GM21723 (cell line): Measurements from ENCODE around the gene BACH2.

Source experiments
- ATAC-seq: cut with Tn5 transposase; IDR thresholded peaks from one replicate; pipeline ENCODE4 v1.9.1; 2021; ENCODE audit warnings: mild to moderate bottlenecking, moderate library complexity; ENCODE audit not compliant: unreplicated experiment

The BACH2 gene

DNA sequence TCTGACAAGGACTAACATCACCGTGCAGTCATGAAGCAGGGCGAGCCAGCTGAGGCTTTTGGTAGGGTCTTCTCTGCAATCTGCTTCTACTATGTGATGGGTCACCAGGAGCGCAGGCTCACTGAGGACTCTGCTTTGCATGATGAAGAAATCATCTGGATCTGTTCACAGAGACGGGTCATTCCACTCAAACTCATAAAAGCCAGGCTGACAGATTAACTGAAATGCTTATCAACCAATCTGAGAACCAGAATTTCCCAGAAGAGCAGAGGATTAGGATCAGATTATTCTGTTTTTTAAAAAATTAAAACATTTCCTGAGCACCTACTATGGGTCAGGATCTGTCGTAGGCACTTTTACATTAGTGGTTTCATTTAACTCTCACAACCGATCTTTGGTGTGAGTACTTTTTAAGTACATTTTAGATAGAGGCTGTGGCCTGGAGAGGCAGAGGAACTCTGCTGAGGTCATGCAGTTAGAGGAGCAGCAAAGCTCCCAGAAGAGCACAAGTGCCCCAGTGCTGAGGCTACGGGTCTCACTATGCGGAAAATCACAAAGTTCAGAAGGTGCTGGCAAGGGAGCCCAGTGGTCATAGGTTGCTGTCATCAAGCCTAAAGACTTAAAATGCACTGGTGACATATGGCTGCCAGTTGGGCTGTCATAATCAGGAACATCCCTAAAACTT lies 109.1 kb downstream of the BACH2 start:
- ATAC-seq = no peak

DNA sequence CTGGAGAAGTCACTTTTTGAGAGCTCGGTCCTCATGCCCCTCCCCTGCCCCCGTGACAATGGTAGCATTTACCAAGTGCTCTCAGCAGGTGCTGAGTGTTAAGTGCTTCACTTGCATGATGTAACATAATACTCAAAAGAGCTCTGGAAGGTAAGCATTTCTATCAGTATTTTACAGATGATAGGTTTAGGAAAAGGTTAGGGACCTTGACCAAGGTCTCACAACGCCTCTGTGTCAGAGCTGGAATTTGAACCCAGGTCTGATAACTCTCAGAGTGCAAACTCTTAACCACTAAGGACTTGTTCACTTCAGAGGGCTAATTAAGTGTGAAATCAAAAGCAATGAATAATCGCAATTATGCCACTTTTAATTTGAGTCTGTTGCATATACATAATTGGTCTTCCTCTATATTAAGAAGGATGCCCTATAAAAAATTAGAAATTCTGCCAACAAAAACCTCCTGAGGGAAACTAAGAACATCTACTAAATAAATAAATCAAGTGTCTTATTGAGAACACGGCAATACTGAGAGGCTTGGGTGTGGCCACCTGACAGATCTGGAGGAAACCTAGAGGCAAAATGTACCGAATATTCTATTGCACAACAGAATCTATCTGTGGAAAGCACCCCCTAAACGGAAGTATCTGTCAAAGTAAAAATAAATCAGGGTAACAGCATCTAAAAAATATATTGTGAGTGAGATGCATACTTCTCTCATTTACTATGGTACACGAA lies 109.8 kb downstream of the BACH2 start:
- ATAC-seq = no peak

DNA sequence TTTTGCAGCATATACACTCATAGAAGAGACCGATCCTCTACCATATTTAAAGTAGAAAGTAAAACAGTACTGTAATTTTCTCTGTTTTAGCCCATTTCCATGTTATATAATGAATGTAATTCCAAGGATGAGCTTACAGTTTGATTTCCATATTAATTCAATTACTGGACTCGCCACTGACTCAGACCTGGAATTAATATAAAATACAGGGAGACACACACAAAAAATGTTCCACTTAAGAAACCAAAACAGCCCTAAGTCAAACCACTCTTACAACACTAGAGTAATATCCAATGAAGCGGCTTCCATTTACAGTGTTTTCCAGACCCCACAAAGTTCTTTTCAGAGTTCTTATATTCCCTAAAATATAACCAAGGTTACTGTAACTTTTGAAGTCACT lies 110.6 kb downstream of the BACH2 start:
- no peak for ATAC-seq

DNA sequence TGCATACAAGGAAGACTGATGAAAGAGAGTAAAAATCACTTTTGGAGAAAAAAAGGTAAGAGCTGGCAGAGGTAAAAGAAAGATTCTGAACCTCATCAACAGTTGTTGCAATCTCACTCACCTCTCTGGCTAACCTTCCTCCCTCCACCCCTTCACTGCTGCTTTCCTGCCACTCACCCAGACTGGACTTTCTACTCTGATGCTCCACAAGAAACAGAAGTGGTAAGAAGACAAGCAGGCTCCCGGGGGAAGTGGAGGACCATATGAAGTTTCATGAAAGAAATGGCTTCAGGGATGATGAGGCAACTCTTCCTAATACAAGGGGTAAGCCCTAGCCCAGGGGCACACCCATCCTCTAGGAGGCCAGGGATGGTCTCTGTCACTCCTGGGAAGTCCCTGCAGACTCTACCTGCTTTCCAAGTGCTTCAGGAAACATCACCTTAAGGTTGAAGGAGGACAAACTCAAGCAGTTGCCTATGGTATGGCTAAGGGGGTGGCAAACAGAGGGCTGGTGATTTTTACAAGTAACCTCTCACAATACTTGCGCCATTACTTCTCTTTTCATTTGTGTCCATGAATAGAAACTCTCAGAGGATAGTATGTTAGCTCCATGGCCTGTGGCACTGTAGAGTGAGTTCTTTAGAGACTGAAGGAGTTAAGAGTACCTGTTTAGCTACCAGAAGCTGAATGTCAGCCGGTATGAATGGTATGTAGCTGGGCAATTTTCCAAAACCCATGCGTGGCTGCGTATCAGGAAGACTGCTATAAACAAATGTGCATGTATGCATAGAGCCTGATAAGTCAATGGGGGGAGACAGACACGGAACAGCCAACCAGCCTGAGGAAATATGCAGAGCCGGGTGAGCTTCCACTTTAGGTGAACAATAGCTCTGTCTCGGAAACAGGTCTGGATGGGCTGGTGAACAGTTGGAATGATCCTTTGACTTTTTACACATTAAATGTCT lies 112.0 kb downstream of the BACH2 start:
- ATAC-seq = no peak

DNA sequence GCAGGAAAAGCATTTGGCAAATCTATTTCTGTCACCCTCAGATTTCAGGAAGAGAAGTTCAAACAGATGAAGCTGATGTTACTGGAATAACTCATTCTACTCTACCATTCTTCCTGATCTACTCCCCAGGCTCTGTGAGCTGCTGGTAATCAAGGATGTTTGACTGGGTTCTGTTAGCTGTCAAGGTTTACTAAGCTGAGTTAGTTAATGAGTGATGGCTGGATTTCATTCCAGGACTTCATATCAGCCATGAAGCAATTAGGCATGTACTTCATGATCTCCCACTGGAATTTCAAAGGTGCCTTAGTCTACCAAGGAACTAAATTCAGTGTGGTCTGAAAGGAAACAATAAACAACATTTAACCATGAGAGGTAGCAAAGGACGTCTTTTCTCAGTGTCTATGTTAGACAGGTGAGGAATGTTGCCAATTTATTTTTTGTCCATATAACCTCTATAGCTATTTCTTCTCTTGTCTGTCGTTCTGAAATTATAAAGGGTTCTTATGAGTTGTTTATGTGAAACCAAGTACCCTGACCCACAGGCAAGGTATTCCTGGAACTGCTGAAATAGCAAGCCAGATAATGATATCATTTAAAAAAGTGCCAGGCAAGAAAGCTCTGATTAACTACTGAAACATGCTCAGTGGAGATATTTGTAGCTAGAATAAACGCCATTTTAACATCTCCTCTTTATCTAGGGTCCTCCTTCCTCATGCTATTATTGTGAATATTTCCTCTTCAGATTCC lies 112.9 kb downstream of the BACH2 start:
- ATAC-seq = no peak

- no peak for ATAC-seq
These were observed 116.1 kb downstream of the BACH2 start for GRCh38 chr6:90180526-90180925.

GRCh38 chr6:90179190-90180169 lies 117.2 kb downstream of the BACH2 start:
- no peak for ATAC-seq

DNA sequence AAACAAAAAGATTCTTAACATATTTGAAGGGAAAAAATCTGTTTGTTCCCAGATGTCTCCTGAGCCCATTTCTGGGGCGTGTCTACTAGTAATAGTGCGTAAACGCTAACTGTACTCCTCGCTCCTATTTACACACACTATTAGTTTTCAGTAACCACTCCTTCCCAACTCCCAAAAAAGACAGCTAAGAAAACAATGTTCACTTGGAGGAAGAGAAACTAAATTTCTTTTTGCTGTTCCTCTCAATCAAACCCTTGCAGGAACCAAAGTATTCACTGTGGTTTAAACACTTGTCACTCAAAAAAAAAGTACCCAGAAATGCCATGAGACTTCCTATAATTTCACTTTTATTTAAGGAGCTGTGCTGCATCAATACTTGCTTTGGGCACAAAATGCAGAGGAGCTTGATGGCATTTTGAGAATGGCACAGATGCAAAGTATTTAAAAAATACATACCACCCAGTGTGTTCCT lies 118.2 kb downstream of the BACH2 start:
- no peak for ATAC-seq

- no peak for ATAC-seq
These were observed 118.9 kb downstream of the BACH2 start for GRCh38 chr6:90177544-90178383.

DNA sequence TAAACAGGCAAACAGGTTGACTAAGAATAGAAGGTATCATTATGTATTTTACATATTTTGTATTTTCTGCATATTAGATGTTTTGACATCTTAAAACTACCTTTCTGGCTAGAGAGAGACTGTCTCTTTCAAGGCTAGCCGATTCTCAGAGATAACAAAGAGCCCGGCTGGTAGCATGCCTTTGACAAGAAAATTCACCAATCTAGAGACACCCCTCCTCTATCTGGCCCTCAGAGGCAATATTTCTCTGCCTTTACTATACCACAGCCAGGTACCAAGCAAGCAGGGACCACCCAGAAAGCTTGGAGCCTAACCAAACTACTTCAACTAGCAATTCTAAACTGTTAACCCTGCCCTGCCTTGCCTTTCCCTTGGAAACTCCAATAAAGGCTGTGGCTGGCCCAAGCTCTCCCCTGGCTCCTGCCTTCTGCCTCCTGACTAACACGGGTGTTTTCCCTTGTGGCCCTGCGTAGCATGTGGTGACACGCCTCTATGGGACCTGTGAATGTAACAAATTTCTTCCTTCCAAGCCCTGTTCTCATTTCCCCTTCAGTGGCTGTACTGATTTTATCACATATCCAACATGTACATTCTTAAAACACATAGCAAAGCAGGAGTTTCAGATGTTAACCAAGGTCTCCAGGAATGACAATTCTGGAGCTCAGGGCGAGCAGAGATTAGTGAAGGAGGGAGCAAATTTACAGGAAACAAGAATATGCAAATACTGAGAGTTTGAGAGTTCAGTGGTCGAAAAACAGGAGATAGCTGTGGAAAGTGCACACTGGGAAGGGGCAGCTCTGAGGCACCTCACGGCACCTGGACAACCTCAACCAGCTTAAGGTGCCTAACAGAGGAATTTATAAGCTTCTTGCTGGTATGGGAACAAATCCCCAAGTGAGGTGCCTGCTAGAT lies 120.8 kb downstream of the BACH2 start:
- peak; percentile 73 for ATAC-seq

GRCh38 chr6:90173262-90173925 lies 123.2 kb downstream of the BACH2 start:
- no peak for ATAC-seq

DNA sequence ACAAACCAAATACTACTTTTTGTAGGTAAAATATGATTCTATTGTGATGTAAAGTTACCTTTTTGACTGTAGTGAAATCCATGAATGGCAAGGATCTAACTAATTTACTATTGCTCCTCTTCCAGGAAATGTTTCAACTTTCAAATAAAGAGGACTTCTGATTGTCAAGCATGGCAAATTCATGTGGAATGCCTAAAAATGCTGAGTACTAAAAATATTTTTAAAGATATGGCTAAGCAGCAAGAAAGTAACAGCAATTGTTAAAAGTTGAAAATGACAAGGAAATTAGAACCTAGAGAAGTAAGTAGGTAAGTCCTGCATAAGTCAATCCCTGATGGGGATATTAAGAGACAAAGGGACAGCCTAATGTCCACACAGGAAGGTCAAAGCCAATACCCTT lies 126.0 kb downstream of the BACH2 start:
- no peak for ATAC-seq

- ATAC-seq = no peak
These were observed 127.3 kb downstream of the BACH2 start for GRCh38 chr6:90169374-90169773.

DNA sequence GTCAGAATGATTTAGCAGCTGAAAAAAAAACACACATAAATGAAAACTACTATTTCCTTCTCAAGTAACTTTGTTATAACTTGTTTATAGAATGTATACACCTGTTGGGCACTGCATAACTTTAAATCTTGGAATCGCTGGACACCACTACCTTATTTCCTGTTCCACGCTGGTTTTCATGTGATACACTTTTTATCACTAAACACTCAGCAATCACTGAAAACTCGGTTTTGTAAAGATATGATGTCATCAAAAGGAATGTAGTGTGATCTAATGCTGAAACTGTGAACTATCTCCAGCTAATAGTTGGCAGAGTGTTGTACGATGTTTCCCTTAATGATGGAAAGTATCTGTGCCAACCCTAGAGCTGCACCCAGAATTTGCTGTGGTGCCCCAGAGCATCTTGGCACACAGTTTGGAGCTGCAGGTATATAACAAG lies 127.9 kb downstream of the BACH2 start:
- no peak for ATAC-seq

DNA sequence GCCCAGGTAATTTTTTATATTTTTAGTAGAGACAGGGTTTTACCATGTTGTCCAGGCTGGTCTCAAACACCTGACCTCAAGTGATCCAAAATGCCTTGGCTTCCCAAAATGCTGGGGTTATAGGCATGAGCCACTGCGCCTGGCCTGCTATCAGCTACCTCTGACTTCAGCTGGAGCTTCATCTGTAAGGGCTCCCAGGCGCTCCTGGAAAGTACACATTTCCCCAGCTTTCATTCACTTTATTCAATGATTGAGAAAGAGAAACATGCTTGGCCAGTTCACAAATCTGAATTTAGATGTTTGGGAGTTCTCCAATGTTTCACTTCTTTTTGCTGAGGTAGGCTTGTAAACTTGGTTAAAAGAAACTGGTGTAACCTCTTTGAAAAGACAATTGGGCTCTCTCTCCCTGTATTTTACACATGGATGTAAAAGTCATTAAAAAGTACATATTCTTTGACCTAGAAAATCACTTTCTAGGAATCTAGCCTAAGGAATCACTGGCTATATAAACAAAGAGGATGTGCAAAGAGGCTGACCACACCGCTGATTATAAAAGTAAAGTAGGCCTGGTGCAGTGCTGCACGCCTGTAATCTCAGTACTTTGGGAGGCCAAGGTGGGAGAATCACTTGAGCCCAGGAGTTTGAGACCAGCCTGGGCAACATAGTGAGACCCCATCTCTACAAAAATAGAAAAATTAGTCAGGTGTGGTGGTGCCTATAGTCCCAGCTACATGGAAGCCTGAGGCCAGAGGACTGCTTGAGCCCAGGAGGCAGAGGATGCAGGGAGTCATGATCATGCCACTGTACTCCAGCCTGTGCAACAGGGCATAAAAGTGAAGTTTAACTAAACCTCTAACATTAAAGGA lies 128.9 kb downstream of the BACH2 start:
- ATAC-seq = no peak
